Activated T-helper 2 cell treated with anti-CD3 and anti-CD28 coated beads, Interferon-gamma antibody, Interleukin-2, Interleukin-4, amounts not matched to agents 10 μg/mL and 5 μg/mL and 100 μg/mL, durations not matched to agents 14 hours and 24 hours and 36 hours (primary cell): ENCODE data around the gene ATP5F1B. TPM values are rescaled to one million over a fixed set of nuclear protein-coding genes. Genes with fewer than 3 reads are reported as not detected.
A peak's percentile ranks its signal among the peaks of the same experiment; 100 is the strongest.

Experiments used
- DNase-seq: peaks from one replicate; pipeline ENCODE4 v3.0.0; 2021; ENCODE audit warnings: low spot score
- H3K27ac Mint-ChIP-seq: one replicate; pipeline ENCODE4 v1.8.0; 2021; ENCODE audit warnings: mixed read lengths
- H3K27me3 Mint-ChIP-seq: one replicate; pipeline ENCODE4 v1.8.0; 2021; ENCODE audit warnings: low read depth, mixed read lengths
- H3K36me3 Mint-ChIP-seq: one replicate; pipeline ENCODE4 v1.8.0; 2021; ENCODE audit warnings: low read depth, mixed read lengths
- H3K4me1 Mint-ChIP-seq: one replicate; pipeline ENCODE4 v1.8.0; 2021; ENCODE audit warnings: low read depth, mixed read lengths
- H3K4me3 Mint-ChIP-seq: one replicate; pipeline ENCODE4 v1.8.0; 2021; ENCODE audit warnings: low read depth, mild to moderate bottlenecking, moderate library complexity, mixed read lengths
- H3K9me3 Mint-ChIP-seq: one replicate; pipeline ENCODE4 v1.8.0; 2021; ENCODE audit warnings: mixed read lengths
- intact Hi-C: fragments of 100-400 bp; cut with micrococcal nuclease; formaldehyde crosslinking; loops from one replicate; pipeline ENCODE4 v1.15.1; 2023
- total RNA-seq: library from RNA; stranded (reverse); gene quantifications from 2 replicates; pipeline ENCODE4 v1.2.3, GENCODE V29; 2022

The ATP5F1B gene
- 729 and 735 TPM in 2 replicates for total RNA-seq

DNA sequence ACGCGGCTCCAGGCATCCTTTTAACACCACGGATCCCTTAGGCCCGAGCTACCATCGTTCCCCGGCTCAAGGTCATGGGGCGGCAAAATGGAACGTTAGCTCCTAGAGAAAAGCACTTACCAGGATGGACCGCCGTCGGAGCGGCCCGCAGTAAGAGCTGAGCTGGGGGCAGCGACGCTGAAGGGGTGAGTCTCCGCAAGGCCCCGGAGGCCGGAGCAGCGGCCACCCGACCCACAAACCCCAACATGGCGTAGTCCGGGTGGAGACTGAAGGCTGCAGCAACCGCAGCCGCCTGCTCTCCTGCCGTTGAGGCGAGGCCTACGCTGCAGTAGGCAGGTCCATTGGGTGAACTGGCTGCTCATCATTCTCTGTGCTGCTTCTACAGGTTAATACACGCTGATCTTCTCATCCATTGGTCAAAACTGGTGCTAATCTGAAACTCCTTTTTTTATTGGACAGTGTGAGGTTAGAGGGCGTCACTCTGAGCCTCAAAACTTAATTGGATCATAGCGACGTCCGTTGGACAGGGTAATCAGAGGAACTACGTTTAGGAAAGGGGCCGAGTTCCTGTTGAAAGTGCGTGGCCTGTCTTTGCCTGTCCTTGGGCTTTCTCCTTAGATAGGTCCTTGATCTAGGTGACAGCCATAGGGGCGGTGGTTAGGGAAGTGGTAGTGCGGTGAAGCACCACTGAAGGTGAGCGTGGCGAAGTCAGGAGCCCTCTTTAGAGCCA, at the start of gene ATP5F1B:
Gene ATP5F1B (minus strand): TSS at position 268 of the 730 bp plus-strand sequence. CDS start 21 bp downstream, at position 247.
- no peaks in the 10 kb centered on the region for H3K9me3 Mint-ChIP-seq
- intact Hi-C loops: loop anchor here (1.0 to 2.0 kb wide), 3 partner anchors 10 to 79 kb away; partner anchors contain the start of genes NACA and PTGES3
- peak; percentile 93 for DNase-seq
- peaks cover 49% of the 10 kb centered on the region for H3K36me3 Mint-ChIP-seq
- H3K4me1 Mint-ChIP-seq: peaks cover 29% of the 10 kb centered on the region
- peak within 1 kb of the TSS; percentile 98 for H3K4me3 Mint-ChIP-seq
- H3K27ac Mint-ChIP-seq: peak within 1 kb of the TSS; percentile 97
- H3K27me3 Mint-ChIP-seq: no peaks in the 10 kb centered on the region

DNA sequence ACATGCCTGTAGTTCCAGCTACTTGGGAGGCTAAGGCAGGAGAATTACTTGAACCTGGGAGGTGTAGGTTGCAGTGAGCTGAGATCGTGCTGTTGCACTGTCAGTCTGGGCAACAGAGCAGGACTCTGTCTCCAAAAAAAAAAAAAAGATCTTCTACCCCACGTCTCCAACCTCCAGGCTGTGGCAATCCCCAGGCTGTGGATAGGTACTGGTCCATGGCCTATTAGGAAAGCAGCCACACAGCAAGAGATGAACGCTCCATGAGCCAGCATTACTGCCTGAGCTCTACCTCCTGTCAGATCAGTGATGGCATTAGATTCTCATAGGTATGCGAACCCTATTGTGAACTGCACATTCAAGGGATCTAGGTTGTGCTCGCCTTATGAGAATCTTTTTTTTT, 48.4 kb upstream of the ATP5F1B start:
- Mint-ChIP-seq H3K9me3 (no peaks in the 10 kb centered on the region), H3K27ac (no peak overlapping the region), H3K36me3 (no peaks in the 10 kb centered on the region), H3K4me3 (no peak overlapping the region), H3K4me1 (no peaks in the 10 kb centered on the region), H3K27me3 (peaks cover 2% of the 10 kb centered on the region)
- intact Hi-C loops: no loop called here
- DNase-seq: no peak

DNA sequence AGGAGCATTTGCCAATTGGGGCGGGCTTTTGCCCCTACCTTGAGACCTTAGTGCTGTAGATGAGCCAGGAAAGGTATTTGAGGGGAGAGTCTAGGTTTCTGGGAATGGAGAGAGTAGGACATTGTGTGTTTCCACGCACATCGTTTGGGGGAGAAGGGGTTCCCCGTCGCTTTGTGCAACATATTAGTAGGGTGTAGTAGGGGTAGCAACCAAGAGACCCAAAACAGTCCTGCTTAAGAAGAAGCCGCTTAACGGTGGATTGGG, 43.0 kb upstream of the ATP5F1B start:
- Mint-ChIP-seq H3K27me3 (no peaks in the 10 kb centered on the region), H3K36me3 (peaks cover 35% of the 10 kb centered on the region), H3K4me3 (peak overlapping the region; percentile 100), H3K27ac (peak overlapping the region; percentile 98), H3K9me3 (no peaks in the 10 kb centered on the region), H3K4me1 (peaks cover 20% of the 10 kb centered on the region)
- intact Hi-C loops: loop anchor here (1.0 to 2.0 kb wide), 5 partner anchors 37 to 400 kb away; partner anchors contain the start of genes NACA and PRIM1
- no peak for DNase-seq

DNA sequence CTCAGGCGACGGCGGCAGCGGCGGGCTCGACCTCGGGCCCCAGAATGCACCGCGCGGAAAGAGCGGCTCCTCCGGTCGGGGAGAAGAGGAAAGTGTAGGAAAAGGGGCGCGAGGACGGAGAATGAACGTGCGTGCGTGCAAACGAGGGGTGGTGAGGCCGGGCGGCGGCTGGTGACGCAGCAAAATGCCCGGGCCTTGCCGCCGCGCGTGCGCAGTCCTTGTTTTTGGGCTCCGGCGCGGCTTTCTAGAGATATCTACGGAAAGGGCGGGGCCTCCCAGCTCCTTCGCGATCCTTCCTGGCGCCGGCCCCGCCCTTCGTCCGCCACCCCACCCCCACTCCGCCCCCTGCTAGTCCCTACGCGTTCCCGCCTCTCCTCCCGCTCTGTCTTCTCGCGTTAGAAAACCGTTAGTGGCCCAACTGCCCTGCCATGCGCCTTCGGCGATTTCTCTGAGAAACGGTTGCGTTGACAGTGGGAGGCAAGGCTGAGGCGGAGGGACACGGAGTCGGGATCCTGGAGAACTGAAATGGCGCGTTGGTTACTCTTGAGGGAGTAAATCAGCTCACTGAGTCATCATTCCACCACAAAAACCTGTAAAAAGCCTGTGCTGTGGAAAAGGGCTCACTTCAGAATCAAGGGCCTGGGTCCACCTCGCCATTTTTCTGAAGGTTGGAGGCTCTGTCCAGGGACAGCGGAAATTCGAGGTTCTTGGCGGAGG, 42.5 kb upstream of the ATP5F1B start, which contains the start of gene PTGES3:
Gene PTGES3 (minus strand): TSS at position 156 of the 717 bp plus-strand sequence. CDS start 285 bp downstream, outside the sequence.
- Mint-ChIP-seq H3K27me3 (no peaks in the 10 kb centered on the region), H3K4me3 (peak within 1 kb of the TSS; percentile 100), H3K36me3 (peaks cover 37% of the 10 kb centered on the region), H3K27ac (peak within 1 kb of the TSS; percentile 98), H3K4me1 (peaks cover 20% of the 10 kb centered on the region), H3K9me3 (no peaks in the 10 kb centered on the region)
- DNase-seq: peak; percentile 99
- intact Hi-C loops: loop anchor here (1.0 to 2.0 kb wide), 5 partner anchors 37 to 400 kb away; partner anchors contain the start of genes NACA and PRIM1

DNA sequence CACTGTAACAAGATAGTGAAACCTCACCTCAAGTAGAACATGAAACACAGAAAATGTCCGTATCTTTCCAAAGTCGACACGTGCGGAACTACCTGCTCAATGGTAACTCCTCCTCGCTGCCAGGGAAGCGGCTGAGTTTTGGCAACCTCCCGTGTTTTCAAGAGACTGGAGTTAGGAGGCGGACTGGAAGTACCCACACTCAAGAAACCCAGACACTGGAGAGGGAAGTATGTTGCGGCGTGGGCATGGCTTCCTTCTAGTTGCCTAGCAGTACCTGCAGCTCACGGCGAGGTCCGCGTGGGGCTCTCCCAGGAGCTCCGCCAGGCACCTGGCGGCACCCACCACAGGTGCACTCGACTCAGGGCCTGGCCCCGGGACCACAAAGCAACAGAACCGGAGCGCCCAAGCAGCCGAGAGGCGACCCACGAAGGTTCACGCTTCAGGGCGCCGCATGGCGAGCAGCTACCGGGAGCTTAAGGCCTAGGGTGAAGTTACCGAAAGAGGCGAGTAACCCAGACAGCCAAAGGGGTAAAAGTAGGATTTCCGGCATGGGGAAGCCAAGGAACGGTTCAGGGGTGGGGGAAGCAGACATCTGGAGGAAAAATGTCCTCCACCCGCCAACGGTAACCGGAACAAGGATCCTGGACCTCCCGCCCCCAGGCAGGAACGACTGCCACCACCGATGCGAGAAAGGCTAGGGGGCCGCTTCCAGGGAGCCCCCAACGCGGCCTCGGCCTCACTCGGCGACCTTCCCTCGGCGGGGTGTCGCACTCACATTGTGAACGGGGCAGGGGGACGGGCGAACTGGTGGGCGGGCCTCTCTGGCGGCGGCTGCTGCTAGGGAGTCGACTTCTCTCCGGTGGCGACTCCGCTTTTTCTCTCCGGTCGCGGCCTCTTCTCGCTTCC, 41.7 kb upstream of the ATP5F1B start:
- peak overlapping the region; percentile 98 for H3K27ac Mint-ChIP-seq
- peak overlapping the region; percentile 100 for H3K4me3 Mint-ChIP-seq

DNA sequence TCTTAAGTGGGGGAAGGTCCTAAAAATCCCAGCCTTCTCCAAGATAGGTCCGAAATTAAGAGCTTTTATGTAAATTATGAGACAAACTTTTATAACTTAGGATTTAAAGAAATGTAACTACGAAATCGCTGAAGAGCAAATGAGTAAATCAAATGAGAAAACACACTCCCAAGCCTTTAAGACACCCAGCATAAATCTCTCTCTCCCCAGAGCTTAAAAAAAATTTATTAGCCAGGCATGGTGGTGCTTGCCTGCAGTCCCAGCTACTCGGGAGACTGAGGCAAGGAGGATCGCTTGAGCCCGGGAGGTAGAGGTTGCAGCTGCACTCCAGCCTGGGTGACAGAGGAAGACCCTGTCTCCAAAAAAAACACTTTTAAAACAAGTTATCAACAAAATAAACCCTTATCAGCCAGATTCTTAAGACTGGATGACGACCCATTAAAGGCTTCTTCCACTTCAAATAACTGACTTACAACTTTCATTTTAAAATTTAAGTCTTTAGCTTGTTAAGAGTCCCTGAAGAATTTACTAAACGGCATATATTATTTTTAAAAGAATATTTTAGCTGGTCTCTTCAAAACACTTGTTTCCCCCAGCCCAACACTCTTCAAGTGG, 39.1 kb upstream of the ATP5F1B start:
- Mint-ChIP-seq H3K27ac (peak overlapping the region; percentile 94), H3K9me3 (no peaks in the 10 kb centered on the region), H3K4me1 (peaks cover 29% of the 10 kb centered on the region), H3K27me3 (no peaks in the 10 kb centered on the region), H3K36me3 (peaks cover 62% of the 10 kb centered on the region), H3K4me3 (peak overlapping the region; percentile 83)
- DNase-seq: no peak
- intact Hi-C loops: loop anchor here (1.0 kb wide), 1 partner anchor 40 kb away; the partner anchor contains the start of gene NACA

More for the DNA sequence above, 41.7 kb upstream of the ATP5F1B start:
- H3K27me3 Mint-ChIP-seq: no peaks in the 10 kb centered on the region
- intact Hi-C loops: loop anchor here (1.0 to 2.0 kb wide), 6 partner anchors 38 to 791 kb away; partner anchors contain the start of genes ARHGAP9, NACA and PRIM1
- H3K9me3 Mint-ChIP-seq: no peaks in the 10 kb centered on the region
- DNase-seq: peak; percentile 49
- peaks cover 44% of the 10 kb centered on the region for H3K36me3 Mint-ChIP-seq
- H3K4me1 Mint-ChIP-seq: peaks cover 22% of the 10 kb centered on the region

DNA sequence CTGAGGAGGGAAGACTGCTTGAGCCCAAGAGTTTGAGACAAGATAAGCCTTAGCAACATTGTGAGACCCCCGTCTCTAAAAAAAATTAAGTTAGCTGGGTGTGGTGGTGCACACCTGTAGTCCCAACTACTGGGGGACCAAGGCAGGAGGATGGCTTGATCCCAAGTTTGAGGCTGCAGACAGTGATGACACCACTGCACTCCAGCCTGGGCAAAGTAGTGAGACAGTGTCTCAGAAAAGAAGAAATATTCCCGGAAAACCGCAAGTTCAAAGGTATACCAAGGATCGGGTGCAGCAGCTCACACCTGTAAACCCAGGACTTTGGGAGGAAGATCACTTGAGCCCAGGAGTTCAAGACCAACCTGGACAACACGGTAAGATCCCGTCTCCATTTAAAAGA, 36.5 kb upstream of the ATP5F1B start:
- no peak for DNase-seq

DNA sequence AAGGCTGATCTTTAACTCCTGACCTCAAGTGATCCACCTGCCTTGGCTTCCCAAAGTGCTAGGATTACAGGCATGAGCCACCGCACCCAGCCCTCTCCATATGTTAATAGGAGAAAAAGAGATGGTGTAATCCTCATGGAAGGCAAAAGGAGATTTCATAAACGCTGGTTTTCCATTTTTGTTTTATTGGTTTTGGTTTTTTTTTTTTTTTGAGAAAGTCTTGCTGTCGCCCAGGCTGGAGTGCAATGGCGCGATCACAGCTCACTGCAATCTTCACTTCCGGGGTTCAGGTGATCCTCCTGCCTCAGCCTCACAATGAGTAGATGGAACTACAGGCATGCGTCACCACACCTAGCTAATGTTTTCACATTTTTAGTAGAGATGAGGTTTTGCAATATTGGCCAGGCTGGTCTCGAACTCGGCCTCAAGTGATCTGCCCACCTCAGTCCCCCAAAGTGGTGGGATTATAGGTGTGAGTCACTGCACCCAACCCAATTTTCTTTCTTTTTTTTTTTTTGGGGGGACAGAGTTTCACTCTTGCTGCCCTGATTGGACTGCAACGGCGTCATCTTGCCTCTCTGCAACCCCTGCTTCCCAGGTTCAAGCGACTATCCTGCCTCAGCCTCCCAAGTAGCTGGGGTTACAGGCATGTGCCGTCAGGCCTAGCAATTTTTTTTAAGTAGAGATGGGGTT, 34.2 kb upstream of the ATP5F1B start:
- no peaks in the 10 kb centered on the region for H3K27me3 Mint-ChIP-seq
- peaks cover 45% of the 10 kb centered on the region for H3K4me1 Mint-ChIP-seq
- peak overlapping the region; percentile 48 for H3K27ac Mint-ChIP-seq
- no peak overlapping the region for H3K4me3 Mint-ChIP-seq
- no peaks in the 10 kb centered on the region for H3K9me3 Mint-ChIP-seq
- DNase-seq: no peak
- peaks cover 65% of the 10 kb centered on the region for H3K36me3 Mint-ChIP-seq
- intact Hi-C loops: no loop called here

More for the DNA sequence above, 36.5 kb upstream of the ATP5F1B start:
- Mint-ChIP-seq H3K9me3 (no peaks in the 10 kb centered on the region), H3K27me3 (no peaks in the 10 kb centered on the region), H3K4me3 (peak overlapping the region; percentile 52), H3K27ac (peak overlapping the region; percentile 52), H3K36me3 (peaks cover 76% of the 10 kb centered on the region), H3K4me1 (peaks cover 40% of the 10 kb centered on the region)
- intact Hi-C loops: no loop called here

DNA sequence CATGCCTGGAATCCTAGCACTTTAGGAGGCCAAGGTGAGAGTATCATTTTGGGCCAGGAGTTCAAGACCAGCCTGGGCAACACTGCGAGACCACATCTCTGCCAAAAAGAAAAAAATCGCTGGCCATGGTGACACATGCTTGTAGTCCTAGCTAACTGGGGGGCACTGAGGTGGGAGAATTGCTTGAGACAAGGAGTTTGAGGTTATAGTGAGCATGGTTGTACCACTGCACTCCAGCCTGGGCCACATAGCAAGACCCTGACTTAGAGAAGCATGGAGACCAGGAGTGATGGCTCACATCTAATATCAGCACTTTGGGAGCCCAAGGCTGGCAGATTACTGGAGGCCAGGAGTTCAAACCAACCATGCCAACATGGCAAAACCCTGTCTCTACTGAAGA, 33.1 kb upstream of the ATP5F1B start:
- Mint-ChIP-seq H3K4me1 (peaks cover 34% of the 10 kb centered on the region), H3K9me3 (no peaks in the 10 kb centered on the region), H3K27me3 (no peaks in the 10 kb centered on the region), H3K4me3 (no peak overlapping the region), H3K36me3 (peaks cover 58% of the 10 kb centered on the region), H3K27ac (peak overlapping the region; percentile 7)
- no peak for DNase-seq
- intact Hi-C loops: no loop called here

DNA sequence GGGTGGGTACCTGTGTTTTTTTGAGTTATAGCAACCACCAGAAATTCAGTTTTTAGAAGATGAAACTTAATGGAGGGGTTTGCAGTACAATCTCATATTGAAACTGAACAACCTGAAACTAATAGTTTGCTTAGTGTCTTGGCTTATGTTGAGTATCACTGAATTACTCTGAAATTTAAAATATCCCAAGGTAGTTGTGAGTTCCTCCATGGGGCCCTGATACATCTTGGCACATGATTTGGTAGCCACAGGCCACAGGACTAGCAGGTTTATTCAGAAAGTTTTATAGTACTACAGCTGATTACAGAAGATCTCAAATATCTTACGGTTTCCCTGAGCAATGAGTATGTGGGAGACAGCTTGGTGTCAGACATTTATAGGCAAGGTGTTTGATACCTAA, 31.9 kb upstream of the ATP5F1B start:
- no peak for DNase-seq
- intact Hi-C loops: no loop called here

DNA sequence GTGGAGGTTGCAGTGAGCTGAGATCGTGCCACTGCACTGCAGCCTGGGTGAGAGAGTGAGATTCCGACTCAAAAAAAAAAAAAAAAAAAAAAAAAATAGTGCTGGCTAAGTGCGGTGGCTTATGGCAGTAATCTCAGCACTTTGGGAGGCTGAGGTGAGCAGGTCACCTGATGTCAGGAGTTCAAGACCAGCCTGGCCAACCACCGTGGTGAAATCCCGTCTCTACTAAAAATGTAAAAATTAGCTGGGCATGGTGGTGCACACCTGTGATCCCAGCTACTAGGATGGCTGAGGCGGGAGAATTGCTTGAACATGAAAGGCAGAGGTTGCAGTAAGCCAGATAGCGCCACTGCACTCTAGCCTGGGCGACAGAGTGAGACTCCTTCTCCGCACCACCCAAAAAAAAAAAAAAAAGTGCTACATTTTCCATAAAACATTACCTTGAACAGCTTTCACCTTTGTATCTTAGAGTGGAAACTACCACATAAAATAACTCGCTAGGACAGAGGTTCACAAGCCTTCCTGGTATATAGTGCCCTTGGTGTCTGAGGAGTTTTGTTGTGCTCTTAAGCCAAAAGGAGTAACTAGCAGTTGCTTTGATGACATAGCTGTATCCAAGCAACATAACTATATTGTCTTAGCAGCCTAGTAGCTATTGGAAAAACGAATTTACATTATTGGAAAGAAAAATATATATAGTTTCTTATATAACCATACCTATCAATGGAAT, 31.2 kb upstream of the ATP5F1B start:
- H3K4me3 Mint-ChIP-seq: no peak overlapping the region
- intact Hi-C loops: no loop called here
- no peak for DNase-seq
- peaks cover 33% of the 10 kb centered on the region for H3K4me1 Mint-ChIP-seq
- peak overlapping the region; percentile 63 for H3K27ac Mint-ChIP-seq
- peaks cover 58% of the 10 kb centered on the region for H3K36me3 Mint-ChIP-seq
- H3K27me3 Mint-ChIP-seq: no peaks in the 10 kb centered on the region
- H3K9me3 Mint-ChIP-seq: no peaks in the 10 kb centered on the region

More for the DNA sequence above, 31.9 kb upstream of the ATP5F1B start:
- no peak overlapping the region for H3K4me3 Mint-ChIP-seq
- peaks cover 58% of the 10 kb centered on the region for H3K36me3 Mint-ChIP-seq
- no peaks in the 10 kb centered on the region for H3K9me3 Mint-ChIP-seq
- peaks cover 35% of the 10 kb centered on the region for H3K4me1 Mint-ChIP-seq
- H3K27ac Mint-ChIP-seq: peak overlapping the region; percentile 67
- no peaks in the 10 kb centered on the region for H3K27me3 Mint-ChIP-seq
